Natural killer cell (primary cell): ENCODE results near the gene LIN28B. TPM values are rescaled to one million over a fixed set of nuclear protein-coding genes. Genes with fewer than 3 reads are reported as not detected.

Experiments
- ATAC-seq, 3 donors: fragments of 150-1000 bp in 2 of 3; fragments of 200-7000 bp in 1 of 3; cut with Tn5 transposase; 1 replicate in 1 of 3; 2 replicates in 2 of 3; pipeline ENCODE4 v1.10.0; 2021; ENCODE audit warnings: mild to moderate bottlenecking in 2 of 3, moderate library complexity in 2 of 3
- DNase-seq, 2 donors: peaks; one replicate each; pipeline versions ENCODE4 v3.0.0 to v3.0.0-alpha.2; 2013 to 2021; ENCODE audit warnings: mixed read lengths in 1 of 2
- H3K27ac ChIP-seq: one replicate; pipeline ENCODE4 v1.5.1; 2013; ENCODE audit warnings: mild to moderate bottlenecking, low read length
- H3K27me3 ChIP-seq: one replicate; pipeline ENCODE4 v1.6.1; 2013; ENCODE audit warnings: low read length; ENCODE audit not compliant: control insufficient read depth, insufficient read depth
- H3K36me3 ChIP-seq: one replicate; pipeline ENCODE4 v1.6.1; 2013; ENCODE audit warnings: low read length; ENCODE audit not compliant: control insufficient read depth, insufficient read depth
- H3K4me1 ChIP-seq: one replicate; pipeline ENCODE4 v1.6.1; 2013; ENCODE audit warnings: low read length; ENCODE audit not compliant: control insufficient read depth, insufficient read depth
- H3K4me3 ChIP-seq: one replicate; pipeline ENCODE4 v1.5.1; 2013; ENCODE audit warnings: low read length
- H3K9me3 ChIP-seq: one replicate; pipeline ENCODE4 v1.6.1; 2013; ENCODE audit warnings: low read length; ENCODE audit not compliant: control insufficient read depth, insufficient read depth
- H3K27ac Mint-ChIP-seq, 2 donors: one replicate each; pipeline ENCODE4 v1.8.0; 2022; ENCODE audit warnings: mild to moderate bottlenecking in 2 of 2, mixed read lengths in 2 of 2, moderate library complexity in 1 of 2
- H3K27me3 Mint-ChIP-seq, 2 donors: one replicate each; pipeline ENCODE4 v1.8.0; 2022; ENCODE audit warnings: low read depth in 2 of 2, mixed read lengths in 2 of 2
- H3K36me3 Mint-ChIP-seq: one replicate; pipeline ENCODE4 v1.8.0; 2022; ENCODE audit warnings: mixed read lengths
- H3K4me1 Mint-ChIP-seq, 2 donors: one replicate each; pipeline ENCODE4 v1.8.0; 2022; ENCODE audit warnings: mixed read lengths in 2 of 2
- H3K4me3 Mint-ChIP-seq: one replicate; pipeline ENCODE4 v1.8.0; 2022; ENCODE audit warnings: mild to moderate bottlenecking, moderate library complexity, mixed read lengths
- H3K9me3 Mint-ChIP-seq, 2 donors: one replicate each; pipeline ENCODE4 v1.8.0; 2022; ENCODE audit warnings: mixed read lengths in 2 of 2
- CTCF ChIP-seq: fragments of 200-600 bp; IDR thresholded peaks from one replicate; pipeline ENCODE4 v1.8.0; 2022; ENCODE audit warnings: antibody characterized with exemption
- WGBS: methylation state at CpG from one replicate; pipeline ENCODE4 v1.1.7; 2013; ENCODE audit warnings: missing lambda C conversion rate; ENCODE audit not compliant: insufficient coverage; 5-methylcytosine and 5-hydroxymethylcytosine counted together
- intact Hi-C: fragments of 100-400 bp; cut with micrococcal nuclease; formaldehyde crosslinking; loops from one replicate; pipeline ENCODE4 v1.14.2; 2022
- total RNA-seq, 4 donors: library from RNA; stranded (reverse); fragments of 120-200 nt in 1 of 4; gene quantifications; one replicate each; pipeline versions ENCODE4 v1.2.3 to v1.2.4, GENCODE V29; 2013 to 2022

LIN28B gene
- total RNA-seq, 3 donors from 2014 or later (not counting 1 experiment from before 2014, with no cell fraction given) = not detected

- Histone ChIP-seq H3K27ac (no peak overlapping the region), H3K4me1 (no peaks in the 10 kb centered on the region), H3K27me3 (peaks cover 78% of the 10 kb centered on the region), H3K4me3 (no peak overlapping the region), H3K9me3 (peaks cover 14% of the 10 kb centered on the region), H3K36me3 (no peaks in the 10 kb centered on the region)
- DNase-seq = no peak
- intact Hi-C loops = no loop called here
- TF ChIP-seq CTCF = no peak
- Mint-ChIP-seq H3K27ac (no peak overlapping the region), H3K4me1 (peaks cover 0 to 5% of the 10 kb centered on the region in 2 donors), H3K9me3 (peaks cover 4 to 5% of the 10 kb centered on the region in 2 donors), H3K4me3 (no peak overlapping the region), H3K27me3 (peaks cover 62 to 80% of the 10 kb centered on the region in 2 donors), H3K36me3 (peaks cover 22% of the 10 kb centered on the region)
- WGBS = 9% methylated on average over 13 of the region's 16 CpGs
- no peak for ATAC-seq
Observed at GRCh38 chr6:104955927-104956730, 778 bp upstream of the LIN28B start.

- H3K27ac Mint-ChIP-seq = no peak overlapping the region
- peaks cover 0 to 5% of the 10 kb centered on the region in 2 donors for H3K4me1 Mint-ChIP-seq
- ATAC-seq (no peak), DNase-seq (no peak)
- peaks cover 55 to 69% of the 10 kb centered on the region in 2 donors for H3K27me3 Mint-ChIP-seq
- TF ChIP-seq CTCF = no peak
- H3K36me3 Mint-ChIP-seq = peaks cover 21% of the 10 kb centered on the region
- no peak overlapping the region for H3K27ac ChIP-seq
- H3K9me3 Mint-ChIP-seq = peaks cover 4 to 5% of the 10 kb centered on the region in 2 donors
- WGBS = 13% methylated on average over 13 of the region's 21 CpGs
- no peaks in the 10 kb centered on the region for H3K36me3 ChIP-seq
- H3K9me3 ChIP-seq = peaks cover 14% of the 10 kb centered on the region
- H3K4me3 Mint-ChIP-seq = no peak overlapping the region
- intact Hi-C loops = no loop called here
- peaks cover 64% of the 10 kb centered on the region for H3K27me3 ChIP-seq
- H3K4me3 ChIP-seq = no peak overlapping the region
- H3K4me1 ChIP-seq = no peaks in the 10 kb centered on the region
Observed at GRCh38 chr6:104957301-104958177, 632 bp downstream of the LIN28B start.

GRCh38 chr6:104958178-104959025 is 1.5 kb downstream of the LIN28B start:
- H3K9me3 ChIP-seq = peaks cover 8% of the 10 kb centered on the region
- H3K36me3 ChIP-seq = no peaks in the 10 kb centered on the region
- Mint-ChIP-seq H3K4me3 (no peak overlapping the region), H3K36me3 (peaks cover 12% of the 10 kb centered on the region), H3K27me3 (peaks cover 47 to 61% of the 10 kb centered on the region in 2 donors), H3K4me1 (peaks cover 0 to 2% of the 10 kb centered on the region in 2 donors), H3K27ac (no peak overlapping the region), H3K9me3 (peaks cover under 1 to 3% of the 10 kb centered on the region in 2 donors)
- no peak overlapping the region for H3K27ac ChIP-seq
- TF ChIP-seq CTCF = no peak
- no peaks in the 10 kb centered on the region for H3K4me1 ChIP-seq
- ATAC-seq (no peak), DNase-seq (no peak)
- 11% methylated on average over 11 of the region's 19 CpGs for WGBS
- intact Hi-C loops = no loop called here
- H3K4me3 ChIP-seq = no peak overlapping the region
- H3K27me3 ChIP-seq = peaks cover 56% of the 10 kb centered on the region
